ENCODE measurements around the gene GOLT1B. TPM values are rescaled to one million over a fixed set of nuclear protein-coding genes. Genes with fewer than 3 reads are reported as not detected.

GOLT1B gene
- total RNA-seq, 1 donor from 2014 or later, result 9.2 TPM

- no peaks in the 10 kb centered on the region for H3K4me1 ChIP-seq
- no peak overlapping the region for H3K4me3 ChIP-seq
- H3K9me3 ChIP-seq, result no peaks in the 10 kb centered on the region
- no peak for TF ChIP-seq CTCF (IDR thresholded peaks at IDR 0.05)
- intact Hi-C loops (cut with DNase I), result no loop called here
- no peak for DNase-seq (ENCODE audit: low spot score in 2 of 2)
- no peaks in the 10 kb centered on the region for H3K27me3 ChIP-seq
- H3K36me3 ChIP-seq, result no peaks in the 10 kb centered on the region
- no peak overlapping the region for H3K27ac ChIP-seq
Measured at GRCh38 chr12:21553329-21553675, 51.7 kb downstream of the GOLT1B start.

- Histone ChIP-seq H3K4me3 (no peak overlapping the region), H3K36me3 (no peaks in the 10 kb centered on the region), H3K27me3 (no peaks in the 10 kb centered on the region), H3K9me3 (no peaks in the 10 kb centered on the region), H3K4me1 (no peaks in the 10 kb centered on the region), H3K27ac (no peak overlapping the region)
- no peak for DNase-seq (ENCODE audit: low spot score in 2 of 2)
- no peak for TF ChIP-seq CTCF (IDR thresholded peaks at IDR 0.05)
- intact Hi-C loops (cut with DNase I), result no loop called here
Measured at GRCh38 chr12:21558100-21558679, 56.6 kb downstream of the GOLT1B start.

GRCh38 chr12:21559855-21560569, 58.4 kb downstream of the GOLT1B start:
- no peak overlapping the region for H3K27ac ChIP-seq
- no peaks in the 10 kb centered on the region for H3K4me1 ChIP-seq
- no peaks in the 10 kb centered on the region for H3K36me3 ChIP-seq
- no peak for DNase-seq (ENCODE audit: low spot score in 2 of 2)
- TF ChIP-seq CTCF (IDR thresholded peaks at IDR 0.05), result no peak
- H3K9me3 ChIP-seq, result no peaks in the 10 kb centered on the region
- no peaks in the 10 kb centered on the region for H3K27me3 ChIP-seq
- no peak overlapping the region for H3K4me3 ChIP-seq
- intact Hi-C loops (cut with DNase I), result no loop called here

DNA sequence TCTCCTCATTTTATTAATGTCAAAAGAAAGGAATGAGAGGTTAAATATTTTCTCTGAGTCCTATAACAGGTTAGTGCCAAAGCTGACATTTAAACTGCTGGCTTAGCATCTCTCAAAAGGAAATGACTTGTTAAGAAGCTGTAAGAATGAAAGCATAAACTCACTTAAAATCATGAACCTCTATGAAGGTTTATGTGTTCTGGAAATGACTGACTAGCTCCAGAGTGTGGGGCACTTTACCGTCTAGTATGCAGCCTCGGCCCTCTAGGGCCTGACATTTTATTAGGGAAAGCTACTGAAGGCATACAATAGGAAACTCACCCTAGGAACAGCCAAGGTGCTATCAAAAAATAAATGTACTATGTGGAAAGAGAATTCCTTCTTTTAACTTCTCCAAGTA, 59.6 kb downstream of the GOLT1B start:
- DNase-seq (ENCODE audit: low spot score in 2 of 2), result no peak
- no peaks in the 10 kb centered on the region for H3K36me3 ChIP-seq
- no peaks in the 10 kb centered on the region for H3K9me3 ChIP-seq
- no peak overlapping the region for H3K27ac ChIP-seq
- no peaks in the 10 kb centered on the region for H3K4me1 ChIP-seq
- intact Hi-C loops (cut with DNase I), result no loop called here
- no peak overlapping the region for H3K4me3 ChIP-seq
- H3K27me3 ChIP-seq, result no peaks in the 10 kb centered on the region
- TF ChIP-seq CTCF (IDR thresholded peaks at IDR 0.05), result no peak

DNA sequence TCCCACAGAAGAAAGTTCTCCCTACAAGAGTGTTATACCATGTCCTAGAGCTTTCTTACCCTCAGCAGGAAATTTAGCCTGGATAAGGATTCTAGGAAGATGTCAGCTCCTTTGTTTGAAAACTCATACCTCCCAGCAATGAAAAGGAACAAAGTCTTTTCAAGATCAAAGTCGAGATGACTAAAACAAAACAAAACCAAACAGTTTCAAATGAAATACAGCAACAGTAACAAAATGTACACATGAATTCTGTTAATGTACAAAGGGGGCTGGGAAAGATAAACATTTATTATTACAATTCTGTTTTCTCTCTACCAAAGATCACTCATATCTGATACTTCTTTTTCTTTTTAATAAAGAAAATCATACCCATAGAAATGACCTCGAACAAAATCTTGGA, 61.3 kb downstream of the GOLT1B start:
- intact Hi-C loops (cut with DNase I), result no loop called here
- Histone ChIP-seq H3K9me3 (no peaks in the 10 kb centered on the region), H3K4me1 (no peaks in the 10 kb centered on the region), H3K27me3 (no peaks in the 10 kb centered on the region), H3K4me3 (no peak overlapping the region), H3K36me3 (no peaks in the 10 kb centered on the region), H3K27ac (no peak overlapping the region)
- no peak for DNase-seq (ENCODE audit: low spot score in 2 of 2)
- no peak for TF ChIP-seq CTCF (IDR thresholded peaks at IDR 0.05)
